ENCODE data around the gene FLT3LG.

DNA sequence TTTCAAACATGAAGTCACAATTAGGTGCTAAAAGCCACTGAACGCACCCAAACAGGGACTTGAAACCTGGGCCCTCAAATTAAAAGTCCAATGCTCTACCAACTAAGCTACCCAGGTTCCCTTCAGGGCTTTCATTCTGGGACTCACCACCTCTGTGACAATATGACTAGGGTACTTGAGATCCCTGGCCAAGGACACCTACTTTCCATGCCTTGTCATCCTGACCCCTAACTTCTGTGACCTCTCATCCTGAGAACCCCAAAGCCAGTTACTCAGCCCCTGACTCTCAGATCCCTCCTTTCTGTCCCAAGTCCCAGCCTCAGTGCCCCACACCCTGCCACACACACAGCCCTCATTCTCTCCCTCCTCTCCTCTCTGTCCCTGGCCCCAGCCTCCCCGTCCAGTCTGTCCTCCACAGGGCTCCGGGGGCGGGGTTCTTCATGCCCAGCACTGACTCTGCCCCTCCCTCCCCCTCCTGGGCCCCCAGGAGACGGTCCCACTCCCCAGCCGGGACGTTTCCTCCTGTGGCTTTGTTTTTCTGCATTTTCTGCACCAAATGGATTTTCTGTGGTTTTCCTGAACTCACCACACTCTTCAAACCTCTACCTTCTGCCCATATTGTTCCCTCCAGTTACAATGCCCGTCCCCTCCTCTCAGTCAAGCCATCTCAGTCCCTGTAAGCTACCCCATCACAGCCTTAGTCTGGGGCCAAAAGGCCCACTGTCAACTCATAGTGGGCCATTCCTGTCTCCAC lies 60.8 kb downstream of the FLT3LG start:
- TF ChIP-seq, protein P1, sequence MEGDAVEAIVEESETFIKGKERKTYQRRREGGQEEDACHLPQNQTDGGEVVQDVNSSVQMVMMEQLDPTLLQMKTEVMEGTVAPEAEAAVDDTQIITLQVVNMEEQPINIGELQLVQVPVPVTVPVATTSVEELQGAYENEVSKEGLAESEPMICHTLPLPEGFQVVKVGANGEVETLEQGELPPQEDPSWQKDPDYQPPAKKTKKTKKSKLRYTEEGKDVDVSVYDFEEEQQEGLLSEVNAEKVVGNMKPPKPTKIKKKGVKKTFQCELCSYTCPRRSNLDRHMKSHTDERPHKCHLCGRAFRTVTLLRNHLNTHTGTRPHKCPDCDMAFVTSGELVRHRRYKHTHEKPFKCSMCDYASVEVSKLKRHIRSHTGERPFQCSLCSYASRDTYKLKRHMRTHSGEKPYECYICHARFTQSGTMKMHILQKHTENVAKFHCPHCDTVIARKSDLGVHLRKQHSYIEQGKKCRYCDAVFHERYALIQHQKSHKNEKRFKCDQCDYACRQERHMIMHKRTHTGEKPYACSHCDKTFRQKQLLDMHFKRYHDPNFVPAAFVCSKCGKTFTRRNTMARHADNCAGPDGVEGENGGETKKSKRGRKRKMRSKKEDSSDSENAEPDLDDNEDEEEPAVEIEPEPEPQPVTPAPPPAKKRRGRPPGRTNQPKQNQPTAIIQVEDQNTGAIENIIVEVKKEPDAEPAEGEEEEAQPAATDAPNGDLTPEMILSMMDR (conservative IDR thresholded peaks at IDR 0.05; ENCODE audit: low read depth, low read length): no peak
- TF ChIP-seq EZH2 (IDR thresholded peaks at IDR 0.05; ENCODE audit: low read length, unreplicated experiment) (no peak), EZH2phosphoT487 (IDR thresholded peaks at IDR 0.05; ENCODE audit: borderline replicate concordance, low read length) (no peak)
